BE2C (cell line): ENCODE results near the gene IFNL3.

Source experiments
- DNase-seq: peaks from one replicate; pipeline ENCODE4 v3.0.0-alpha.2; 2020
- H3K27me3 ChIP-seq: fragments of 250-450 bp; sonication (Bioruptor Pico); 2 replicates; pipeline ENCODE4 v1.5.1; 2020; ENCODE audit warnings: mild to moderate bottlenecking
- H3K36me3 ChIP-seq: fragments of 250-450 bp; sonication (Bioruptor Pico); 2 replicates; pipeline ENCODE4 v1.5.1; 2020; ENCODE audit warnings: mild to moderate bottlenecking
- H3K4me1 ChIP-seq: fragments of 250-450 bp; sonication (Bioruptor Pico); 2 replicates; pipeline ENCODE4 v1.5.1; 2020
- H3K4me3 ChIP-seq: 2 replicates; pipeline ENCODE4 v1.5.1; 2011; ENCODE audit warnings: low read depth, low read length
- H3K9me3 ChIP-seq: fragments of 250-450 bp; sonication (Bioruptor Pico); 2 replicates; pipeline ENCODE4 v1.5.1; 2020
- CTCF ChIP-seq: IDR thresholded peaks from 2 replicates; pipeline ENCODE4 v1.5.1; 2012; ENCODE audit warnings: mild to moderate bottlenecking, low read depth, low read length

IFNL3 gene

GRCh38 chr19:39253374-39254149, 8.8 kb upstream of the IFNL3 start:
- Histone ChIP-seq H3K36me3 (no peaks in the 10 kb centered on the region), H3K4me3 (no peak overlapping the region), H3K4me1 (peaks cover 7% of the 10 kb centered on the region), H3K27me3 (no peaks in the 10 kb centered on the region), H3K9me3 (no peaks in the 10 kb centered on the region)
- TF ChIP-seq CTCF: no peak
- DNase-seq: no peak

- H3K4me3 ChIP-seq: no peak overlapping the region
- no peak for DNase-seq
- H3K9me3 ChIP-seq: no peaks in the 10 kb centered on the region
- H3K4me1 ChIP-seq: no peaks in the 10 kb centered on the region; the same call in 1 of the 2 replicates
- no peaks in the 10 kb centered on the region for H3K36me3 ChIP-seq
- no peaks in the 10 kb centered on the region for H3K27me3 ChIP-seq
- no peak for TF ChIP-seq CTCF
Measured at GRCh38 chr19:39252458-39252857, 7.7 kb upstream of the IFNL3 start.

GRCh38 chr19:39251846-39252245, 7.0 kb upstream of the IFNL3 start:
- Histone ChIP-seq H3K36me3 (no peaks in the 10 kb centered on the region), H3K4me3 (no peak overlapping the region)

GRCh38 chr19:39251081-39251480, 6.3 kb upstream of the IFNL3 start:
- H3K9me3 ChIP-seq: no peaks in the 10 kb centered on the region
- no peak for TF ChIP-seq CTCF
- H3K27me3 ChIP-seq: no peaks in the 10 kb centered on the region

More at GRCh38 chr19:39251846-39252245, 7.0 kb upstream of the IFNL3 start:
- DNase-seq: no peak
- no peak for TF ChIP-seq CTCF
- H3K27me3 ChIP-seq: no peaks in the 10 kb centered on the region
- no peaks in the 10 kb centered on the region; the same call in 1 of the 2 replicates for H3K4me1 ChIP-seq
- H3K9me3 ChIP-seq: no peaks in the 10 kb centered on the region

GRCh38 chr19:39248806-39249205, 4.0 kb upstream of the IFNL3 start, which contains the start of gene IFNL4:
TSS of gene IFNL4 (minus strand) at chr19:39248856.
- H3K9me3 ChIP-seq: no peaks in the 10 kb centered on the region
- no peak for TF ChIP-seq CTCF
- no peaks in the 10 kb centered on the region for H3K27me3 ChIP-seq
- H3K4me1 ChIP-seq: no peaks in the 10 kb centered on the region; the same call in 1 of the 2 replicates
- no peak within 1 kb of the TSS for H3K4me3 ChIP-seq
- H3K36me3 ChIP-seq: no peaks in the 10 kb centered on the region
- no peak for DNase-seq

More at GRCh38 chr19:39251081-39251480, 6.3 kb upstream of the IFNL3 start:
- Histone ChIP-seq H3K36me3 (no peaks in the 10 kb centered on the region), H3K4me1 (no peaks in the 10 kb centered on the region; the same call in 1 of the 2 replicates), H3K4me3 (no peak overlapping the region)
- DNase-seq: no peak
